ENCODE results near the gene AGPAT3.

DNA sequence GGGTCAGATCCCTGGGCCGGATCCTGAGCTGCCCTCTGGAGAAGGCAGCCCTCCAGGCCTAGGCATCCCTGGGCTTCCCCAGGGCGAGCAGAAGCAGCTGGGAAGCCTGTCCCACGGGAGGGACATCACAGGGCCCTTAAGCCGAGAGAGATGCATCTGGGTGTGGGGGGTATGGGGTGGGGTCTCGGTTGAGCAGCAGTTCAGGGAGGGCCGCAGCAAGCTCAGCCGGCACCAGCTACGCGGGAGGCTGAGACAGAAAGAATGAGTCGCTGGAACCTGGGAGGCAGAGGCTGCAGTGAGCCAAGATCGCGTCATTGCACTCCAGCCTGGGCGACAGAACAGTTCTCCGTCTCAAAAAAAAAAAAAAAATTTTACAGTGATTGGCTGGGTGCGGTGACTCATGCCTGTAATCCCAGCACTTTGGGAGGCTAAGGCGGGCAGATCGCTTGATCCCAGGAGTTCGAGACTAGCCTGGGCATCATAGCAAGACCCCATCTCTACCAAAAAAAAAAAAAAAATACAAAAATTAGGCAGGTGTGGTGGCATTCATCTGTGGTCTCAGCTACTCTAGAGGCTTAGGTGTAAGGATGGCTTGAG is 37.9 kb upstream of the AGPAT3 start:
- TF ChIP-seq, protein P1, sequence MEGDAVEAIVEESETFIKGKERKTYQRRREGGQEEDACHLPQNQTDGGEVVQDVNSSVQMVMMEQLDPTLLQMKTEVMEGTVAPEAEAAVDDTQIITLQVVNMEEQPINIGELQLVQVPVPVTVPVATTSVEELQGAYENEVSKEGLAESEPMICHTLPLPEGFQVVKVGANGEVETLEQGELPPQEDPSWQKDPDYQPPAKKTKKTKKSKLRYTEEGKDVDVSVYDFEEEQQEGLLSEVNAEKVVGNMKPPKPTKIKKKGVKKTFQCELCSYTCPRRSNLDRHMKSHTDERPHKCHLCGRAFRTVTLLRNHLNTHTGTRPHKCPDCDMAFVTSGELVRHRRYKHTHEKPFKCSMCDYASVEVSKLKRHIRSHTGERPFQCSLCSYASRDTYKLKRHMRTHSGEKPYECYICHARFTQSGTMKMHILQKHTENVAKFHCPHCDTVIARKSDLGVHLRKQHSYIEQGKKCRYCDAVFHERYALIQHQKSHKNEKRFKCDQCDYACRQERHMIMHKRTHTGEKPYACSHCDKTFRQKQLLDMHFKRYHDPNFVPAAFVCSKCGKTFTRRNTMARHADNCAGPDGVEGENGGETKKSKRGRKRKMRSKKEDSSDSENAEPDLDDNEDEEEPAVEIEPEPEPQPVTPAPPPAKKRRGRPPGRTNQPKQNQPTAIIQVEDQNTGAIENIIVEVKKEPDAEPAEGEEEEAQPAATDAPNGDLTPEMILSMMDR (IDR thresholded peaks at IDR 0.05; ENCODE audit: low read depth, low read length, poor library complexity, severe bottlenecking) = no peak
- TF ChIP-seq EZH2phosphoT487 (IDR thresholded peaks at IDR 0.05; ENCODE audit: borderline replicate concordance, low read length) = no peak
